Measurements from ENCODE around the gene PAQR4.
"Not testable (repeated sequence)": the region's sequence is repeated elsewhere in the genome, so short reads cannot be mapped to it uniquely, and the experiment has no call there.

The PAQR4 gene

GRCh38 chr16:2968738-2969544, at the start of gene PAQR4:
Gene PAQR4 (plus strand): TSS chr16:2969348. CDS start chr16:2969675, 327 bp downstream.
- DNase-seq = peak; percentile 18

GRCh38 chr16:2919511-2920255, 49.5 kb upstream of the PAQR4 start:
- DNase-seq = no peak

GRCh38 chr16:2923481-2923880, 45.7 kb upstream of the PAQR4 start:
- DNase-seq = no peak

- DNase-seq = no peak
Observed at GRCh38 chr16:2924901-2925755, 44.0 kb upstream of the PAQR4 start.

- DNase-seq = no peak
Observed at GRCh38 chr16:2925951-2926649, 43.0 kb upstream of the PAQR4 start.

- no peak for DNase-seq
Observed at GRCh38 chr16:2926650-2926999, 42.5 kb upstream of the PAQR4 start.

GRCh38 chr16:2927010-2927646, 42.0 kb upstream of the PAQR4 start:
- DNase-seq = peak; percentile 37

- not testable (repeated sequence) for DNase-seq
Observed at GRCh38 chr16:2928151-2928550, 41.0 kb upstream of the PAQR4 start.

- DNase-seq = no peak
Observed at GRCh38 chr16:2928796-2929195, 40.4 kb upstream of the PAQR4 start.

- no peak for DNase-seq
Observed at GRCh38 chr16:2929693-2930092, 39.5 kb upstream of the PAQR4 start.

- DNase-seq = no peak
Observed at GRCh38 chr16:2930236-2930635, 38.9 kb upstream of the PAQR4 start.

- not testable (repeated sequence) for DNase-seq
Observed at GRCh38 chr16:2931231-2931914, 37.8 kb upstream of the PAQR4 start.

GRCh38 chr16:2933136-2933535, 36.0 kb upstream of the PAQR4 start:
- DNase-seq = no peak

GRCh38 chr16:2933701-2934100, 35.4 kb upstream of the PAQR4 start:
- no peak for DNase-seq

GRCh38 chr16:2934450-2934849, 34.7 kb upstream of the PAQR4 start:
- no peak for DNase-seq

GRCh38 chr16:2936436-2937011, 32.6 kb upstream of the PAQR4 start:
- no peak for DNase-seq

- no peak for DNase-seq
Observed at GRCh38 chr16:2937170-2937569, 32.0 kb upstream of the PAQR4 start.

- no peak for DNase-seq
Observed at GRCh38 chr16:2938206-2938605, 30.9 kb upstream of the PAQR4 start.

GRCh38 chr16:2939968-2940367, 29.2 kb upstream of the PAQR4 start:
- DNase-seq = no peak

GRCh38 chr16:2942045-2942444, 27.1 kb upstream of the PAQR4 start:
- DNase-seq = no peak

- DNase-seq = not testable (repeated sequence)
Observed at GRCh38 chr16:2943716-2944115, 25.4 kb upstream of the PAQR4 start.

All from NCI-H524 treated with DMSO at 0.1 percent for 48 hours (cell line).